B cell (primary cell): ENCODE data around the gene LCN9. TPM values are rescaled to one million over a fixed set of nuclear protein-coding genes. Genes with fewer than 3 reads are reported as not detected.

ENCODE experiments used
- ATAC-seq: fragments of 200-7000 bp; cut with Tn5 transposase; one replicate; pipeline ENCODE4 v1.10.0; 2021; ENCODE audit warnings: low read depth, mild to moderate bottlenecking, moderate number of reproducible peaks, moderate library complexity
- CTCF ChIA-PET: fragments of 350-600 bp; sonication (Branson Sonifier 250); formaldehyde crosslinking; loops from one replicate; lab custom pipeline; 2021; ENCODE audit warnings: antibody characterized with exemption, inconsistent platforms; lab: Charles Lee
- POLR2A ChIA-PET: fragments of 350-600 bp; sonication (Branson Sonifier 250); formaldehyde crosslinking; loops from one replicate; lab custom pipeline; 2021; ENCODE audit warnings: antibody characterized with exemption; lab: Charles Lee
- DNase-seq: peaks from one replicate; pipeline ENCODE4 v3.0.0; 2013
- H2AFZ ChIP-seq: 2 replicates; pipeline ENCODE4 v1.6.1; 2012; ENCODE audit warnings: mild to moderate bottlenecking, low read depth, low read length; ENCODE audit not compliant: insufficient read depth, poor library complexity, severe bottlenecking
- H3K27ac ChIP-seq, 2 donors: 1 replicate in 1 of 2; 2 replicates in 1 of 2; pipeline ENCODE4 v1.5.1; 2012 to 2013; ENCODE audit warnings: low read length in 2 of 2, mild to moderate bottlenecking in 2 of 2, moderate library complexity in 1 of 2
- H3K27me3 ChIP-seq, 4 experiments: fragments of 200-600 bp in 1 of 4; sonication (generic) in 1 of 4; replicated peaks in 1 of 4; 1 replicate in 2 of 4; 2 replicates in 2 of 4; pipeline versions ENCODE4 v1.6.1 to v1.7.0; 2013 to 2016; ENCODE audit warnings: low read length in 3 of 4, mild to moderate bottlenecking in 2 of 4, mixed read lengths in 1 of 4, moderate library complexity in 1 of 4; ENCODE audit not compliant: insufficient read depth in 4 of 4, control insufficient read depth in 3 of 4; ENCODE audit errors: control extremely low read depth in 1 of 4
- H3K36me3 ChIP-seq, 2 experiments: replicated peaks in 1 of 2; 1 replicate in 1 of 2; 2 replicates in 1 of 2; pipeline versions ENCODE4 v1.6.1 to v1.7.1; 2013; ENCODE audit warnings: low read length in 1 of 2; ENCODE audit not compliant: insufficient read depth in 2 of 2, control insufficient read depth in 1 of 2; ENCODE audit errors: control extremely low read depth in 1 of 2, extremely low read depth in 1 of 2
- H3K4me1 ChIP-seq, 2 donors: fragments of 200-600 bp in 1 of 2; sonication (generic) in 1 of 2; 1 replicate in 1 of 2; 2 replicates in 1 of 2; pipeline versions ENCODE4 v1.5.1 to v1.6.1; 2013 to 2017; ENCODE audit warnings: low read length in 2 of 2; ENCODE audit not compliant: control insufficient read depth in 2 of 2, insufficient read depth in 2 of 2
- H3K4me2 ChIP-seq: replicated peaks from 2 replicates; pipeline ENCODE3; 2012; ENCODE audit warnings: mild to moderate bottlenecking, low read depth, low read length; ENCODE audit not compliant: poor library complexity, severe bottlenecking
- H3K4me3 ChIP-seq, 5 experiments: fragments of 200-600 bp in 1 of 5; sonication (generic) in 1 of 5; 1 replicate in 3 of 5; 2 replicates in 2 of 5; pipeline versions ENCODE4 v1.5.1 to v1.7.0; 2011 to 2016; ENCODE audit warnings: low read length in 4 of 5, mild to moderate bottlenecking in 4 of 5, low read depth in 2 of 5, control low read depth in 1 of 5, moderate library complexity in 1 of 5; ENCODE audit not compliant: insufficient read depth in 1 of 5; ENCODE audit errors: control extremely low read depth in 1 of 5, extremely low read depth in 1 of 5
- H3K79me2 ChIP-seq: fragments of 200-600 bp; sonication (generic); one replicate; pipeline ENCODE4 v1.6.0; 2016; ENCODE audit warnings: low read length; ENCODE audit not compliant: control insufficient read depth, insufficient read depth
- H3K9ac ChIP-seq: fragments of 200-600 bp; sonication (generic); 2 replicates; pipeline ENCODE4 v1.6.1; 2017; ENCODE audit warnings: mild to moderate bottlenecking, low read length, moderate library complexity
- H3K9me3 ChIP-seq, 3 donors: one replicate each; pipeline versions ENCODE4 v1.6.1 to v1.7.1; 2013; ENCODE audit warnings: low read length in 2 of 3; ENCODE audit not compliant: control insufficient read depth in 2 of 3, insufficient read depth in 1 of 3; ENCODE audit errors: control extremely low read depth in 1 of 3
- H4K20me1 ChIP-seq: 2 replicates; pipeline ENCODE4 v1.6.0; 2012; ENCODE audit warnings: mild to moderate bottlenecking, low read length; ENCODE audit not compliant: insufficient read depth, control insufficient read depth, poor library complexity, severe bottlenecking
- H3K27ac Mint-ChIP-seq: one replicate; pipeline ENCODE4 v1.8.0; 2021; ENCODE audit warnings: mixed read lengths
- H3K27me3 Mint-ChIP-seq: one replicate; pipeline ENCODE4 v1.8.0; 2021; ENCODE audit warnings: mixed read lengths
- H3K4me1 Mint-ChIP-seq: one replicate; pipeline ENCODE4 v1.8.0; 2021; ENCODE audit warnings: mixed read lengths
- H3K4me3 Mint-ChIP-seq: one replicate; pipeline ENCODE4 v1.8.0; 2021; ENCODE audit warnings: mixed read lengths
- H3K9me3 Mint-ChIP-seq: one replicate; pipeline ENCODE4 v1.8.0; 2022; ENCODE audit warnings: mixed read lengths; ENCODE audit not compliant: insufficient read depth
- CTCF ChIP-seq: fragments of 200-600 bp; IDR thresholded peaks from one replicate; pipeline ENCODE4 v1.8.0; 2022; ENCODE audit warnings: antibody characterized with exemption, mild to moderate bottlenecking
- EZH2 ChIP-seq: IDR thresholded peaks from 2 replicates; pipeline ENCODE4 v1.6.1; 2012; ENCODE audit warnings: borderline replicate concordance, low read depth, mild to moderate bottlenecking, moderate library complexity, low read length; ENCODE audit not compliant: insufficient read depth, poor library complexity, severe bottlenecking
- WGBS: methylation state at CpG from one replicate; pipeline ENCODE4 v1.1.5; 2013; ENCODE audit warnings: missing lambda C conversion rate; ENCODE audit not compliant: insufficient coverage; 5-methylcytosine and 5-hydroxymethylcytosine counted together
- intact Hi-C: fragments of 100-400 bp; cut with micrococcal nuclease; formaldehyde crosslinking; loops from one replicate; pipeline ENCODE4 v1.10.0; 2022
- polyA plus RNA-seq: library from polyadenylated mRNA; depleted of rRNA; stranded (reverse); fragments of >200 nt; gene quantifications from 2 replicates; pipeline ENCODE4 v1.2.3, GENCODE V29; 2012
- total RNA-seq, 2 donors: library from RNA; stranded (reverse); fragments of 120-200 nt in 1 of 2; gene quantifications; 1 replicate in 1 of 2; 2 replicates in 1 of 2; pipeline versions ENCODE4 v1.2.3 to v1.2.4, GENCODE V29; 2013 to 2022

LCN9 gene
- total and polyA plus RNA-seq, 2 donors (not counting 1 experiment from before 2014, with no cell fraction given): not detected

- no peaks in the 10 kb centered on the region for H3K27me3 Mint-ChIP-seq
- ChIA-PET POLR2A (no interaction called here), CTCF (no interaction called here)
- DNase-seq (no peak), ATAC-seq (no peak)
- no peaks in the 10 kb centered on the region for H3K4me1 Mint-ChIP-seq
- H3K27ac ChIP-seq: no peak overlapping the region
- peaks cover 0 to 12% (median 0%) of the 10 kb centered on the region in 3 donors for H3K9me3 ChIP-seq
- H3K4me3 Mint-ChIP-seq: no peak overlapping the region
- TF ChIP-seq CTCF (no peak), EZH2 (no peak)
- H4K20me1 ChIP-seq: no peaks in the 10 kb centered on the region
- H3K27me3 ChIP-seq: no peaks in the 10 kb centered on the region
- H3K4me2 ChIP-seq: no peak overlapping the region
- H3K79me2 ChIP-seq: no peaks in the 10 kb centered on the region
- H3K4me1 ChIP-seq: no peaks in the 10 kb centered on the region
- no peak overlapping the region for H3K4me3 ChIP-seq
- no peak overlapping the region for H3K27ac Mint-ChIP-seq
- no peak overlapping the region for H2AFZ ChIP-seq
- H3K36me3 ChIP-seq: no peaks in the 10 kb centered on the region
- peaks cover 3% of the 10 kb centered on the region for H3K9me3 Mint-ChIP-seq
- 82% methylated on average over 24 of the region's 32 CpGs for WGBS
- no peak overlapping the region for H3K9ac ChIP-seq
- intact Hi-C loops: no loop called here
Observed at GRCh38 chr9:135664801-135665794, 2.0 kb downstream of the LCN9 start.

- Histone ChIP-seq H3K9ac (no peak overlapping the region), H2AFZ (no peak overlapping the region), H3K9me3 (peaks cover 0 to 13% (median 0%) of the 10 kb centered on the region in 3 donors), H3K27ac (no peak overlapping the region), H3K36me3 (no peaks in the 10 kb centered on the region), H3K4me3 (no peak overlapping the region), H3K79me2 (no peaks in the 10 kb centered on the region), H3K4me1 (no peaks in the 10 kb centered on the region), H3K27me3 (no peaks in the 10 kb centered on the region), H4K20me1 (no peaks in the 10 kb centered on the region), H3K4me2 (no peak overlapping the region)
- POLR2A ChIA-PET: no interaction called here
- WGBS: 75% methylated on average over 9 of the region's 12 CpGs
- Mint-ChIP-seq H3K4me3 (no peak overlapping the region), H3K27ac (no peak overlapping the region), H3K27me3 (no peaks in the 10 kb centered on the region), H3K9me3 (peaks cover 3% of the 10 kb centered on the region), H3K4me1 (no peaks in the 10 kb centered on the region)
- TF ChIP-seq EZH2 (no peak), CTCF (no peak)
- intact Hi-C loops: no loop called here
- CTCF ChIA-PET: no interaction called here
- ATAC-seq (no peak), DNase-seq (no peak)
Observed at GRCh38 chr9:135665795-135666189, 2.7 kb downstream of the LCN9 start.
